SK-N-SH treated with all-trans-retinoic acid at 6 μM for 48 hours (cell line): ENCODE data around the gene CELF1.

Source experiments
- ATAC-seq: fragments of 200-7000 bp; cut with Tn5 transposase; 3 replicates; pipeline ENCODE4 v1.9.1; 2020; ENCODE audit warnings: mild to moderate bottlenecking, moderate library complexity
- ARNTL ChIP-seq: fragments of 450-650 bp; formaldehyde crosslinking; IDR thresholded peaks from 2 replicates; pipeline ENCODE4 v1.5.0; 2020; ENCODE audit warnings: low read depth, mild to moderate bottlenecking, moderate library complexity, borderline replicate concordance
- GLIS3 ChIP-seq: fragments of 250-450 bp; sonication (Bioruptor Pico); IDR thresholded peaks from 2 replicates; pipeline ENCODE4 v1.5.0; 2020; ENCODE audit warnings: mild to moderate bottlenecking, moderate library complexity
- ISL1 ChIP-seq: fragments of 250-450 bp; sonication (Bioruptor Pico); IDR thresholded peaks from 2 replicates; pipeline ENCODE4 v2.1.2; 2022; ENCODE audit warnings: mild to moderate bottlenecking, moderate library complexity
- OSR1 ChIP-seq: fragments of 250-450 bp; sonication (Bioruptor Pico); IDR thresholded peaks from 2 replicates; pipeline ENCODE4 v1.8.0; 2022; ENCODE audit warnings: moderate library complexity, mild to moderate bottlenecking, inconsistent platforms
- PPARA ChIP-seq: fragments of 250-450 bp; sonication (Bioruptor Pico); IDR thresholded peaks from 2 replicates; pipeline ENCODE4 v1.5.0; 2020; ENCODE audit warnings: mild to moderate bottlenecking, borderline replicate concordance
- SNAI2 ChIP-seq: fragments of 250-450 bp; sonication (Bioruptor Pico); IDR thresholded peaks from 2 replicates; pipeline ENCODE4 v1.5.0; 2020; ENCODE audit warnings: mild to moderate bottlenecking, moderate library complexity
- TOX ChIP-seq: fragments of 250-450 bp; sonication (Bioruptor Pico); IDR thresholded peaks from 2 replicates; pipeline ENCODE4 v1.8.0; 2021; ENCODE audit warnings: mild to moderate bottlenecking, moderate library complexity, borderline replicate concordance
- ZC3H10 ChIP-seq: fragments of 250-450 bp; sonication (Bioruptor Pico); IDR thresholded peaks from 2 replicates; pipeline ENCODE4 v1.5.1; 2021; ENCODE audit warnings: mild to moderate bottlenecking, moderate library complexity
- ZFP3 ChIP-seq: fragments of 250-450 bp; sonication (Bioruptor Pico); IDR thresholded peaks from 2 replicates; pipeline ENCODE4 v1.5.0; 2020; ENCODE audit warnings: mild to moderate bottlenecking, moderate library complexity
- ZFP30 ChIP-seq: fragments of 450-650 bp; formaldehyde crosslinking; IDR thresholded peaks from 2 replicates; pipeline ENCODE4 v1.5.0; 2022; ENCODE audit warnings: mild to moderate bottlenecking, moderate library complexity
- ZNF8 ChIP-seq: fragments of 450-650 bp; formaldehyde crosslinking; IDR thresholded peaks from 2 replicates; pipeline ENCODE4 v1.5.0; 2020; ENCODE audit warnings: mild to moderate bottlenecking, moderate library complexity
- TF ChIP-seq, protein P1 (sequence below): fragments of 250-450 bp; sonication (Bioruptor Pico); IDR thresholded peaks from 2 replicates; pipeline ENCODE4 v1.8.0; 2020; ENCODE audit warnings: mild to moderate bottlenecking, moderate library complexity, borderline replicate concordance
- TF ChIP-seq, protein P2 (sequence below): fragments of 250-450 bp; sonication (Bioruptor Pico); IDR thresholded peaks from 2 replicates; pipeline ENCODE4 v1.8.0; 2021; ENCODE audit warnings: low read depth, mild to moderate bottlenecking, moderate library complexity, borderline replicate concordance
- TF ChIP-seq, protein P3 (sequence below): fragments of 250-450 bp; sonication (Bioruptor Pico); IDR thresholded peaks from 2 replicates; pipeline ENCODE4 v1.5.1; 2020; ENCODE audit warnings: low read depth, mild to moderate bottlenecking, moderate library complexity
- TF ChIP-seq, protein P4 (sequence below): fragments of 250-450 bp; sonication (Bioruptor Pico); IDR thresholded peaks from 2 replicates; pipeline ENCODE4 v1.5.0; 2020; ENCODE audit warnings: mild to moderate bottlenecking, moderate library complexity
- TF ChIP-seq, protein P5 (sequence below): fragments of 250-450 bp; sonication (Bioruptor Pico); IDR thresholded peaks from 2 replicates; pipeline ENCODE4 v1.5.1; 2021; ENCODE audit warnings: mild to moderate bottlenecking, moderate library complexity

The CELF1 gene

DNA sequence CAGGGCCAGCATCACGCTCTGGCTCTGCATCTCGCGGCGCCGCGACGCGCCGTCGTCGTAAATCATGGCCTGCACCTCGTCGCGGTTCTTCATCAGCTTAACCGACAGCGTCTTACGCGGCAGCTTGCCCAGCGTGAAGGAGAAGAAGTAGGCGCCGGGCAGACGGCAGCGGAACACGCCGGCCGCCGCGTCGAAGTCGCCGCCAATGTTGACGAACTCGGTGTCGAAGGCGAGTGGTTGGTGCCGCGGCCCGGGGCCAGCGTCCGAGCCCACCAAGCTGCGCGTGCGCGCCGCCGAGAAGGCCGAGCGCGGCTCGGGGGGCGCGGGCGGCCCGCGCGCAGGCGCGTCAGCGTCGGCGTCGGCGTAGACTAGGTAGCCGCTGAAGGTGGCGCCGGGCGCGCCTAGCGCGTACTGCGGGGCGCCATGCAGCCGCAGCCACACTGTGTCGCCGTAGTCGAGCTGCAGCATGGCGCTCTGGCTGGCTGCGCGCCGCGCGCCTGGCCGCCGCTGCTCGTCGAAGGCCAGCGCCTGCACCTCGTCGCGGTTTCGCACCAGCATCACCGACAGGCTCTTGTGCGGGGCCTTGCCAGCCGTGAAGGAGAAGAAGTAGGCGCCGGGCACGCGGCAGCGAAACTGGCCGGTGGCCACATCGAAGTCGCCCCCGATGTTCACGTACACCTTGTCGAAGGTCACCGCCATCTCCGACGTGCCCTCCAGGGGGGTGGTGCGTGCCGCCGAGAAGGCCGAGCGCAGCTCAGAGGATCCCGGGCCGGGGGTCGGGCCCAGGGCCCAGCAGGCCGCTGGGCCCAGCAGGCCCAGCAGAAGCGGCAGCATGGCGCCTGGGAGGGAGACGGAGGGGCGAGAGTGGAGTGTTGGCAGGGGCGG lies 37.3 kb upstream of the CELF1 start:
- ATAC-seq: no peak
- TF ChIP-seq ARNTL (CRISPR knock-in tag): no peak
- TF ChIP-seq GLIS3: no peak
- TF ChIP-seq ZC3H10: no peak
- no peak for TF ChIP-seq TOX
- no peak for TF ChIP-seq SNAI2 (CRISPR knock-in tag)
- TF ChIP-seq, protein P1, sequence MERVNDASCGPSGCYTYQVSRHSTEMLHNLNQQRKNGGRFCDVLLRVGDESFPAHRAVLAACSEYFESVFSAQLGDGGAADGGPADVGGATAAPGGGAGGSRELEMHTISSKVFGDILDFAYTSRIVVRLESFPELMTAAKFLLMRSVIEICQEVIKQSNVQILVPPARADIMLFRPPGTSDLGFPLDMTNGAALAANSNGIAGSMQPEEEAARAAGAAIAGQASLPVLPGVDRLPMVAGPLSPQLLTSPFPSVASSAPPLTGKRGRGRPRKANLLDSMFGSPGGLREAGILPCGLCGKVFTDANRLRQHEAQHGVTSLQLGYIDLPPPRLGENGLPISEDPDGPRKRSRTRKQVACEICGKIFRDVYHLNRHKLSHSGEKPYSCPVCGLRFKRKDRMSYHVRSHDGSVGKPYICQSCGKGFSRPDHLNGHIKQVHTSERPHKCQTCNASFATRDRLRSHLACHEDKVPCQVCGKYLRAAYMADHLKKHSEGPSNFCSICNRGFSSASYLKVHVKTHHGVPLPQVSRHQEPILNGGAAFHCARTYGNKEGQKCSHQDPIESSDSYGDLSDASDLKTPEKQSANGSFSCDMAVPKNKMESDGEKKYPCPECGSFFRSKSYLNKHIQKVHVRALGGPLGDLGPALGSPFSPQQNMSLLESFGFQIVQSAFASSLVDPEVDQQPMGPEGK: no peak
- TF ChIP-seq, protein P2, sequence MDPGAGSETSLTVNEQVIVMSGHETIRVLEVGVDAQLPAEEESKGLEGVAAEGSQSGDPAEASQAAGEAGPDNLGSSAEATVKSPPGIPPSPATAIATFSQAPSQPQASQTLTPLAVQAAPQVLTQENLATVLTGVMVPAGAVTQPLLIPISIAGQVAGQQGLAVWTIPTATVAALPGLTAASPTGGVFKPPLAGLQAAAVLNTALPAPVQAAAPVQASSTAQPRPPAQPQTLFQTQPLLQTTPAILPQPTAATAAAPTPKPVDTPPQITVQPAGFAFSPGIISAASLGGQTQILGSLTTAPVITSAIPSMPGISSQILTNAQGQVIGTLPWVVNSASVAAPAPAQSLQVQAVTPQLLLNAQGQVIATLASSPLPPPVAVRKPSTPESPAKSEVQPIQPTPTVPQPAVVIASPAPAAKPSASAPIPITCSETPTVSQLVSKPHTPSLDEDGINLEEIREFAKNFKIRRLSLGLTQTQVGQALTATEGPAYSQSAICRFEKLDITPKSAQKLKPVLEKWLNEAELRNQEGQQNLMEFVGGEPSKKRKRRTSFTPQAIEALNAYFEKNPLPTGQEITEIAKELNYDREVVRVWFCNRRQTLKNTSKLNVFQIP (CRISPR knock-in tag): no peak
- no peak for TF ChIP-seq OSR1

DNA sequence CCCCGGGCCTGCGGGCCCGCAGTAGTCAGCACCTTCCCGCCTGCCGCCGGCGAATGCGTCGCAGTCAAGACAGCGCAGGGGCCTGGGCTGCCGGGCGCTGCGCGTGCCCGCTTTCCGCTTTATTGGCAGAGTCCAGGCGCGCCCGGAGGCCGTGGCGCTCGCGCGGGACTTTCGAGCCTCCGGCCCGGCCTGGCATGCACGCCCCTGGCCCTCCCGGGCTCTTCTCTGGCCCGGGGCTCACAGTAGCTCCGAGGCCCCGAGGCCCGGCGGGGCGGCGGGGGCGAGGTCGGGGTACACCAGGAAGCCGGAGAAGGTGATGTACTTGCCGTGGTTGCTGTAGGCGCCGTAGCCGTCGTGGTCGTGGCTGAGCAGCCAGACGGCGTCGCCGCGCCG lies 36.6 kb upstream of the CELF1 start:
- no peak for ATAC-seq
- no peak for TF ChIP-seq SNAI2 (CRISPR knock-in tag)
- TF ChIP-seq, protein P3, sequence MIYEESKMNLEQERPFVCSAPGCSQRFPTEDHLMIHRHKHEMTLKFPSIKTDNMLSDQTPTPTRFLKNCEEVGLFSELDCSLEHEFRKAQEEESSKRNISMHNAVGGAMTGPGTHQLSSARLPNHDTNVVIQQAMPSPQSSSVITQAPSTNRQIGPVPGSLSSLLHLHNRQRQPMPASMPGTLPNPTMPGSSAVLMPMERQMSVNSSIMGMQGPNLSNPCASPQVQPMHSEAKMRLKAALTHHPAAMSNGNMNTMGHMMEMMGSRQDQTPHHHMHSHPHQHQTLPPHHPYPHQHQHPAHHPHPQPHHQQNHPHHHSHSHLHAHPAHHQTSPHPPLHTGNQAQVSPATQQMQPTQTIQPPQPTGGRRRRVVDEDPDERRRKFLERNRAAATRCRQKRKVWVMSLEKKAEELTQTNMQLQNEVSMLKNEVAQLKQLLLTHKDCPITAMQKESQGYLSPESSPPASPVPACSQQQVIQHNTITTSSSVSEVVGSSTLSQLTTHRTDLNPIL (CRISPR knock-in tag): no peak
- TF ChIP-seq ZC3H10: no peak
- TF ChIP-seq ZFP3 (CRISPR knock-in tag): no peak
- TF ChIP-seq TOX: no peak

DNA sequence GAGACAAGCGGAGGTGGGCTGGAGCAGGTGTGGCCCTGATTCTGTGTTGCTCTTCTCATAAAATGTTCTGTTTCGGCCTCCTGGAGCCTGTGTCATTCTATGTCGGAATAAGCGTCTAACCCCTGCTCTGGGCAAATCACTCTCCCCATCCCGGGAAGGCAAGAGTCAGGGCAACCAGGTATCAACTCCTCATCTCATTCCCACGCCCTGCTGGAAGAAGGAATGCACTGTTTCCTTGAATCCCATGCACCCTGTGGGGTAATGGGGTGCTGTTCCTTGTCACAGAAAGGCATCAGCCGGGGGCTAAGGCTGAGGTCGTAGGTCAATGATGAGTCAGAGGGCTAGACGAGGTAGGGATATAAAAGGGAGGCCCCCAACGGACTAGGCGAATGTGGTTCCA lies 36.2 kb upstream of the CELF1 start:
- ATAC-seq: no peak

DNA sequence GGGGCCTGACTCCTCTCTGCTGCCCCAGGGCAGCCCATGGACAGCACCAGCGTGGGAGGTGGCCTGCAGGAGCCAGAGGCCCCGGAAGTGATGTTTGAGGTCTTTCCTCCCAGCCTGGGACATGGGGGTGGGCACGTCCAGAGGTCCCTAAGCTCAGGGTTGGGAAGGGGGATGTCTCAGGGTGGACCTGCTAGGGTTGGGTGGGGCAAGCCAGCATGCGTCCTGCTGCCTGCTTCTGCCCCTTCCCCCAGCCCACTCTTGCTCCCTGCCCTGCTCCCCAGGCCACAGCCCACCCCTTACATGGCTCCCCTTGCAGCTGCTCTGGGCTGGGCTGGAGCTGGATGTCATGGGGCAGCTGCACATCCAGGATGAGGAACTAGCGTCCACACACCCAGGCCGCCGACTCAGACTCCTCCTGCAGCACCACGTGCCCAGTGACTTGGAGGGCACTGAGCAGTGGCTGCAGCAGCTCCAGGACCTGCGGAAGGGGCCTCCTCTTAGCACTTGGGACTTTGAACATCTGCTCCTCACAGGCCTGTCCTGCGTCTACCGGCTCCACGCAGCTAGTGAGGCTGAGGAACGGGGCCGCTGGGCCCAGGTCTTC lies 34.9 kb upstream of the CELF1 start:
- ATAC-seq: 0 out of 3 replicates have a peak, but pooled peaks have one; percentile 11
- TF ChIP-seq, protein P4, sequence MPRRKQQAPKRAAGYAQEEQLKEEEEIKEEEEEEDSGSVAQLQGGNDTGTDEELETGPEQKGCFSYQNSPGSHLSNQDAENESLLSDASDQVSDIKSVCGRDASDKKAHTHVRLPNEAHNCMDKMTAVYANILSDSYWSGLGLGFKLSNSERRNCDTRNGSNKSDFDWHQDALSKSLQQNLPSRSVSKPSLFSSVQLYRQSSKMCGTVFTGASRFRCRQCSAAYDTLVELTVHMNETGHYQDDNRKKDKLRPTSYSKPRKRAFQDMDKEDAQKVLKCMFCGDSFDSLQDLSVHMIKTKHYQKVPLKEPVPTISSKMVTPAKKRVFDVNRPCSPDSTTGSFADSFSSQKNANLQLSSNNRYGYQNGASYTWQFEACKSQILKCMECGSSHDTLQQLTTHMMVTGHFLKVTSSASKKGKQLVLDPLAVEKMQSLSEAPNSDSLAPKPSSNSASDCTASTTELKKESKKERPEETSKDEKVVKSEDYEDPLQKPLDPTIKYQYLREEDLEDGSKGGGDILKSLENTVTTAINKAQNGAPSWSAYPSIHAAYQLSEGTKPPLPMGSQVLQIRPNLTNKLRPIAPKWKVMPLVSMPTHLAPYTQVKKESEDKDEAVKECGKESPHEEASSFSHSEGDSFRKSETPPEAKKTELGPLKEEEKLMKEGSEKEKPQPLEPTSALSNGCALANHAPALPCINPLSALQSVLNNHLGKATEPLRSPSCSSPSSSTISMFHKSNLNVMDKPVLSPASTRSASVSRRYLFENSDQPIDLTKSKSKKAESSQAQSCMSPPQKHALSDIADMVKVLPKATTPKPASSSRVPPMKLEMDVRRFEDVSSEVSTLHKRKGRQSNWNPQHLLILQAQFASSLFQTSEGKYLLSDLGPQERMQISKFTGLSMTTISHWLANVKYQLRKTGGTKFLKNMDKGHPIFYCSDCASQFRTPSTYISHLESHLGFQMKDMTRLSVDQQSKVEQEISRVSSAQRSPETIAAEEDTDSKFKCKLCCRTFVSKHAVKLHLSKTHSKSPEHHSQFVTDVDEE (CRISPR knock-in tag): no peak
- TF ChIP-seq ZC3H10: no peak
- no peak for TF ChIP-seq ZFP3 (CRISPR knock-in tag)
- TF ChIP-seq, protein P2 (CRISPR knock-in tag): no peak
- no peak for TF ChIP-seq ZNF8 (CRISPR knock-in tag)
- no peak for TF ChIP-seq GLIS3
- no peak for TF ChIP-seq ISL1 (CRISPR knock-in tag)
- TF ChIP-seq, protein P5, sequence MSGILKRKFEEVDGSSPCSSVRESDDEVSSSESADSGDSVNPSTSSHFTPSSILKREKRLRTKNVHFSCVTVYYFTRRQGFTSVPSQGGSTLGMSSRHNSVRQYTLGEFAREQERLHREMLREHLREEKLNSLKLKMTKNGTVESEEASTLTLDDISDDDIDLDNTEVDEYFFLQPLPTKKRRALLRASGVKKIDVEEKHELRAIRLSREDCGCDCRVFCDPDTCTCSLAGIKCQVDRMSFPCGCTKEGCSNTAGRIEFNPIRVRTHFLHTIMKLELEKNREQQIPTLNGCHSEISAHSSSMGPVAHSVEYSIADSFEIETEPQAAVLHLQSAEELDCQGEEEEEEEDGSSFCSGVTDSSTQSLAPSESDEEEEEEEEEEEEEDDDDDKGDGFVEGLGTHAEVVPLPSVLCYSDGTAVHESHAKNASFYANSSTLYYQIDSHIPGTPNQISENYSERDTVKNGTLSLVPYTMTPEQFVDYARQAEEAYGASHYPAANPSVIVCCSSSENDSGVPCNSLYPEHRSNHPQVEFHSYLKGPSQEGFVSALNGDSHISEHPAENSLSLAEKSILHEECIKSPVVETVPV: no peak
- no peak for TF ChIP-seq ARNTL (CRISPR knock-in tag)
- TF ChIP-seq ZFP30 (CRISPR knock-in tag): no peak

More for the DNA sequence above, 36.2 kb upstream of the CELF1 start:
- TF ChIP-seq PPARA: no peak
- no peak for TF ChIP-seq GLIS3
- TF ChIP-seq ISL1 (CRISPR knock-in tag): no peak
- TF ChIP-seq, protein P1: no peak
- TF ChIP-seq SNAI2 (CRISPR knock-in tag): no peak
- TF ChIP-seq, protein P5: no peak
- TF ChIP-seq OSR1: no peak
